M059J (cell line): Measurements from ENCODE around the gene KIF3A. TPM values are rescaled to one million over a fixed set of nuclear protein-coding genes. Genes with fewer than 3 reads are reported as not detected.

Experiments
- DNase-seq: peaks from one replicate; pipeline ENCODE4 v3.0.0-alpha.2; 2012; ENCODE audit warnings: low read depth
- total RNA-seq: library from RNA; depleted of rRNA; stranded (reverse); fragments of >200 nt; shearing (Covaris generic); gene quantifications from 2 replicates; pipeline ENCODE4 v1.2.3, GENCODE V29; 2014; rRNA removed

Gene KIF3A
- total RNA-seq = 4.7 and 5.5 TPM in 2 replicates

GRCh38 chr5:132736853-132737833 is at the start of gene KIF3A:
TSS of gene KIF3A (minus strand) at chr5:132737546. CDS start at chr5:132737419, 127 bp downstream.
- peak; percentile 96 for DNase-seq

- DNase-seq = peak; percentile 45
Measured at GRCh38 chr5:132787076-132787475, 49.7 kb upstream of the KIF3A start.

- DNase-seq = no peak
Measured at GRCh38 chr5:132785864-132786263, 48.5 kb upstream of the KIF3A start.

GRCh38 chr5:132785365-132785764 is 48.0 kb upstream of the KIF3A start:
- DNase-seq = no peak

GRCh38 chr5:132782101-132782500 is 44.8 kb upstream of the KIF3A start:
- DNase-seq = peak; percentile 66

GRCh38 chr5:132781029-132781428 is 43.7 kb upstream of the KIF3A start:
- no peak for DNase-seq

- DNase-seq = no peak
Measured at GRCh38 chr5:132780577-132780976, 43.2 kb upstream of the KIF3A start.

- DNase-seq = no peak
Measured at GRCh38 chr5:132779961-132780360, 42.6 kb upstream of the KIF3A start.

GRCh38 chr5:132778856-132779255 is 41.5 kb upstream of the KIF3A start:
- DNase-seq = no peak

- no peak for DNase-seq
Measured at GRCh38 chr5:132778129-132778528, 40.8 kb upstream of the KIF3A start.

- DNase-seq = peak; percentile 49
Measured at GRCh38 chr5:132777209-132778069, 40.1 kb upstream of the KIF3A start, which contains the start of gene SEPTIN8. TSS of gene SEPTIN8 (minus strand) at chr5:132777239. CDS start at chr5:132777137, 102 bp downstream.

GRCh38 chr5:132776938-132777208 is 39.5 kb upstream of the KIF3A start:
- no peak for DNase-seq

- DNase-seq = no peak
Measured at GRCh38 chr5:132776131-132776937, 39.0 kb upstream of the KIF3A start.

GRCh38 chr5:132775476-132775961 is 38.2 kb upstream of the KIF3A start:
- DNase-seq = no peak

- DNase-seq = no peak
Measured at GRCh38 chr5:132774896-132775295, 37.5 kb upstream of the KIF3A start.

GRCh38 chr5:132774406-132774805 is 37.1 kb upstream of the KIF3A start:
- DNase-seq = no peak

- no peak for DNase-seq
Measured at GRCh38 chr5:132773601-132774355, 36.4 kb upstream of the KIF3A start.

GRCh38 chr5:132773114-132773513 is 35.8 kb upstream of the KIF3A start:
- no peak for DNase-seq

GRCh38 chr5:132772291-132773070 is 35.1 kb upstream of the KIF3A start:
- no peak for DNase-seq

GRCh38 chr5:132771503-132771998 is 34.2 kb upstream of the KIF3A start:
- peak; percentile 51 for DNase-seq
